Lower leg skin (tissue), 4 donors: ENCODE data around the gene ZSWIM4. TPM values are rescaled to one million over a fixed set of nuclear protein-coding genes. Genes with fewer than 3 reads are reported as not detected.

Source experiments
- DNase-seq, 2 donors: peaks; one replicate each; pipeline ENCODE4 v3.0.0-alpha.2; 2019; ENCODE audit warnings: low spot score in 2 of 2
- H3K4me3 ChIP-seq: fragments of 200-600 bp; sonication (generic); 2 replicates; pipeline ENCODE4 v1.5.1; 2017; ENCODE audit warnings: mild to moderate bottlenecking, low read depth; ENCODE audit not compliant: poor library complexity, severe bottlenecking
- POLR2A ChIP-seq, 2 donors: fragments of 450-650 bp; IDR thresholded peaks; one replicate each; pipeline ENCODE4 v1.6.1; 2016 to 2017; ENCODE audit warnings: antibody characterized with exemption in 2 of 2, mild to moderate bottlenecking in 1 of 2, moderate library complexity in 1 of 2
- WGBS, 2 donors: methylation state at CpG; one replicate each; pipeline ENCODE4 v1.1.5; 2018; 5-methylcytosine and 5-hydroxymethylcytosine counted together
- intact Hi-C: fragments of 100-400 bp; cut with DNase I; formaldehyde crosslinking; loops from one replicate; pipeline ENCODE4 v1.15.0; 2023; ENCODE audit warnings: low total_unique reads
- total RNA-seq, 4 donors: library from RNA; depleted of rRNA; stranded (reverse); fragments of >200 nt; gene quantifications; one replicate each; pipeline ENCODE4 v1.1.0, GENCODE V29; 2016
- TF ChIP-seq, protein P1 (sequence below), 3 donors: fragments of 450-650 bp; IDR thresholded peaks; one replicate each; pipeline ENCODE4 v1.5.1; 2016; ENCODE audit warnings: antibody characterized with exemption in 3 of 3, mild to moderate bottlenecking in 3 of 3, moderate library complexity in 2 of 3

ZSWIM4 gene
- total RNA-seq, 4 donors from 2014 or later, result 22.3 to 29.9 (median 23.3) TPM

- intact Hi-C loops, result no loop called here
- DNase-seq, result no peak
- 43 to 61% methylated on average over 29 to 35 of the region's 35 CpGs for WGBS, 2 donors
- TF ChIP-seq, protein P1, sequence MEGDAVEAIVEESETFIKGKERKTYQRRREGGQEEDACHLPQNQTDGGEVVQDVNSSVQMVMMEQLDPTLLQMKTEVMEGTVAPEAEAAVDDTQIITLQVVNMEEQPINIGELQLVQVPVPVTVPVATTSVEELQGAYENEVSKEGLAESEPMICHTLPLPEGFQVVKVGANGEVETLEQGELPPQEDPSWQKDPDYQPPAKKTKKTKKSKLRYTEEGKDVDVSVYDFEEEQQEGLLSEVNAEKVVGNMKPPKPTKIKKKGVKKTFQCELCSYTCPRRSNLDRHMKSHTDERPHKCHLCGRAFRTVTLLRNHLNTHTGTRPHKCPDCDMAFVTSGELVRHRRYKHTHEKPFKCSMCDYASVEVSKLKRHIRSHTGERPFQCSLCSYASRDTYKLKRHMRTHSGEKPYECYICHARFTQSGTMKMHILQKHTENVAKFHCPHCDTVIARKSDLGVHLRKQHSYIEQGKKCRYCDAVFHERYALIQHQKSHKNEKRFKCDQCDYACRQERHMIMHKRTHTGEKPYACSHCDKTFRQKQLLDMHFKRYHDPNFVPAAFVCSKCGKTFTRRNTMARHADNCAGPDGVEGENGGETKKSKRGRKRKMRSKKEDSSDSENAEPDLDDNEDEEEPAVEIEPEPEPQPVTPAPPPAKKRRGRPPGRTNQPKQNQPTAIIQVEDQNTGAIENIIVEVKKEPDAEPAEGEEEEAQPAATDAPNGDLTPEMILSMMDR (IDR thresholded peaks at IDR 0.05), result no peak
- TF ChIP-seq POLR2A (IDR thresholded peaks at IDR 0.05), result no peak
- H3K4me3 ChIP-seq, result no peak overlapping the region
Measured at GRCh38 chr19:13817615-13818371, 22.6 kb downstream of the ZSWIM4 start.

- no peak for TF ChIP-seq POLR2A (IDR thresholded peaks at IDR 0.05)
- TF ChIP-seq, protein P1 (IDR thresholded peaks at IDR 0.05), result no peak
- H3K4me3 ChIP-seq, result no peak overlapping the region
- no peak for DNase-seq
- intact Hi-C loops, result no loop called here
- WGBS, 2 donors, result 91 to 93% methylated on average over 11 of the region's 11 CpGs
Measured at GRCh38 chr19:13819238-13819637, 24.0 kb downstream of the ZSWIM4 start.

GRCh38 chr19:13821292-13821691 lies 26.0 kb downstream of the ZSWIM4 start:
- intact Hi-C loops, result no loop called here
- 94 to 98% methylated on average over 2 of the region's 2 CpGs for WGBS, 2 donors
- no peak for DNase-seq
- no peak for TF ChIP-seq POLR2A (IDR thresholded peaks at IDR 0.05)
- TF ChIP-seq, protein P1 (IDR thresholded peaks at IDR 0.05), result no peak
- no peak overlapping the region for H3K4me3 ChIP-seq

- H3K4me3 ChIP-seq, result no peak overlapping the region
- WGBS, 2 donors, result 60 to 69% methylated on average over 8 of the region's 8 CpGs
- DNase-seq, result no peak
- TF ChIP-seq, protein P1 (IDR thresholded peaks at IDR 0.05), result no peak
- TF ChIP-seq POLR2A (IDR thresholded peaks at IDR 0.05), result no peak
- intact Hi-C loops, result no loop called here
Measured at GRCh38 chr19:13823256-13823655, 28.0 kb downstream of the ZSWIM4 start.

DNA sequence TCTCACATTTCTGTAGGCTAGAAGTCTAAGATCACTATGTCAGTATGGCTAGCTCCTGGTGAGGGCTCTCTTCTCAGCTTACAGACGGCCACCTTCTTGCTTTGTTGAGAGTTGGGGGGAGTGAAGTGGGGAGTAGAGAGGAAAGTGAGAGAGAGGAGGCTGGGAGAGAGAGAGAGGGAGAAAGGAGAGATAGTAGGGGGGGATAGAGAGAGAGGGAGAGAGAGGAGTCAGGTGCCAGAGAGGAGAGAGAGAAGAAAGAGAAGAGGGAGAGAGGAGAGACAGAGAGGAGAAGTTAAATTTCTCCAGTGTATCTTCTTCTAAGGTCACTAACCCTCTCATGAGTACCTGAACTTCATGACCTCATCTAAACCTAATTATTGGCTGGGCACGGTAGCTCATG lies 28.7 kb downstream of the ZSWIM4 start:
- no peak for TF ChIP-seq POLR2A (IDR thresholded peaks at IDR 0.05)
- TF ChIP-seq, protein P1 (IDR thresholded peaks at IDR 0.05), result no peak
- no peak for DNase-seq
- H3K4me3 ChIP-seq, result no peak overlapping the region
- intact Hi-C loops, result no loop called here
- 85 to 86% methylated on average over 2 of the region's 2 CpGs for WGBS, 2 donors

GRCh38 chr19:13824703-13825102 lies 29.5 kb downstream of the ZSWIM4 start:
- TF ChIP-seq, protein P1 (IDR thresholded peaks at IDR 0.05), result no peak
- DNase-seq, result no peak
- no peak overlapping the region for H3K4me3 ChIP-seq
- intact Hi-C loops, result no loop called here
